Stomach smooth muscle (tissue), 2 donors: Measurements from ENCODE around the gene MYO1B.

Experiments
- H3K27ac ChIP-seq: one replicate; pipeline ENCODE4 v1.7.0; 2013; ENCODE audit warnings: mild to moderate bottlenecking, low read length, inconsistent platforms
- H3K27me3 ChIP-seq, 2 donors: one replicate each; pipeline ENCODE4 v1.7.0; 2013; ENCODE audit warnings: low read length in 2 of 2; ENCODE audit not compliant: insufficient read depth in 2 of 2, control insufficient read depth in 1 of 2
- H3K36me3 ChIP-seq, 2 donors: one replicate each; pipeline ENCODE4 v1.7.0; 2013; ENCODE audit warnings: low read length in 2 of 2; ENCODE audit not compliant: control insufficient read depth in 2 of 2, insufficient read depth in 2 of 2
- H3K4me1 ChIP-seq: one replicate; pipeline ENCODE4 v1.7.0; 2013; ENCODE audit warnings: low read length; ENCODE audit not compliant: control insufficient read depth, insufficient read depth
- H3K4me3 ChIP-seq, 2 donors: one replicate each; pipeline ENCODE4 v1.7.0; 2013; ENCODE audit warnings: low read length in 2 of 2
- H3K9ac ChIP-seq, 2 donors: one replicate each; pipeline ENCODE4 v1.7.0; 2013; ENCODE audit warnings: low read length in 2 of 2, mild to moderate bottlenecking in 1 of 2
- H3K9me3 ChIP-seq, 2 donors: one replicate each; pipeline ENCODE4 v1.7.0; 2013; ENCODE audit warnings: low read length in 2 of 2; ENCODE audit not compliant: control insufficient read depth in 2 of 2
- donor health status: healthy.
- donor health status: Pancreatic carcinoma.

The MYO1B gene

GRCh38 chr2:191382801-191383200 is 137.6 kb downstream of the MYO1B start:
- H3K4me1 ChIP-seq = no peaks in the 10 kb centered on the region
- no peak overlapping the region for H3K27ac ChIP-seq

GRCh38 chr2:191383486-191383885 is 138.3 kb downstream of the MYO1B start:
- Histone ChIP-seq H3K4me3 (no peak overlapping the region), H3K4me1 (no peaks in the 10 kb centered on the region), H3K9ac (no peak overlapping the region), H3K27me3 (no peaks in the 10 kb centered on the region), H3K9me3 (no peaks in the 10 kb centered on the region), H3K27ac (no peak overlapping the region), H3K36me3 (no peaks in the 10 kb centered on the region)

More at GRCh38 chr2:191382801-191383200, 137.6 kb downstream of the MYO1B start:
- H3K36me3 ChIP-seq = no peaks in the 10 kb centered on the region
- H3K4me3 ChIP-seq = no peak overlapping the region
- H3K9ac ChIP-seq = no peak overlapping the region
- no peaks in the 10 kb centered on the region for H3K9me3 ChIP-seq
- H3K27me3 ChIP-seq = no peaks in the 10 kb centered on the region

GRCh38 chr2:191384829-191385228 is 139.6 kb downstream of the MYO1B start:
- Histone ChIP-seq H3K9ac (no peak overlapping the region), H3K27ac (no peak overlapping the region), H3K27me3 (no peaks in the 10 kb centered on the region)

GRCh38 chr2:191385416-191386160 is 140.4 kb downstream of the MYO1B start:
- no peaks in the 10 kb centered on the region for H3K36me3 ChIP-seq
- H3K27ac ChIP-seq = no peak overlapping the region
- no peak overlapping the region for H3K4me3 ChIP-seq
- no peaks in the 10 kb centered on the region for H3K27me3 ChIP-seq
- no peaks in the 10 kb centered on the region for H3K9me3 ChIP-seq
- no peaks in the 10 kb centered on the region for H3K4me1 ChIP-seq
- no peak overlapping the region for H3K9ac ChIP-seq

More at GRCh38 chr2:191384829-191385228, 139.6 kb downstream of the MYO1B start:
- Histone ChIP-seq H3K4me3 (no peak overlapping the region), H3K4me1 (no peaks in the 10 kb centered on the region), H3K9me3 (no peaks in the 10 kb centered on the region), H3K36me3 (no peaks in the 10 kb centered on the region)

- Histone ChIP-seq H3K27me3 (no peaks in the 10 kb centered on the region), H3K4me1 (no peaks in the 10 kb centered on the region), H3K27ac (no peak overlapping the region), H3K4me3 (no peak overlapping the region), H3K36me3 (no peaks in the 10 kb centered on the region), H3K9ac (no peak overlapping the region), H3K9me3 (no peaks in the 10 kb centered on the region)
These were observed 141.8 kb downstream of the MYO1B start for GRCh38 chr2:191386938-191387536.

- Histone ChIP-seq H3K36me3 (no peaks in the 10 kb centered on the region), H3K4me3 (no peak overlapping the region), H3K9ac (no peak overlapping the region), H3K9me3 (no peaks in the 10 kb centered on the region), H3K27me3 (no peaks in the 10 kb centered on the region), H3K4me1 (no peaks in the 10 kb centered on the region), H3K27ac (no peak overlapping the region)
These were observed 144.1 kb downstream of the MYO1B start for GRCh38 chr2:191389288-191389687.

- Histone ChIP-seq H3K27ac (no peak overlapping the region), H3K9me3 (no peaks in the 10 kb centered on the region), H3K9ac (no peak overlapping the region), H3K4me1 (no peaks in the 10 kb centered on the region), H3K27me3 (no peaks in the 10 kb centered on the region), H3K36me3 (no peaks in the 10 kb centered on the region), H3K4me3 (no peak overlapping the region)
These were observed 146.0 kb downstream of the MYO1B start for GRCh38 chr2:191391171-191391570.

GRCh38 chr2:191394043-191394442 is 148.8 kb downstream of the MYO1B start:
- Histone ChIP-seq H3K9ac (no peak overlapping the region), H3K9me3 (no peaks in the 10 kb centered on the region), H3K36me3 (no peaks in the 10 kb centered on the region), H3K4me3 (no peak overlapping the region), H3K4me1 (no peaks in the 10 kb centered on the region), H3K27ac (no peak overlapping the region), H3K27me3 (no peaks in the 10 kb centered on the region)

- no peaks in the 10 kb centered on the region for H3K4me1 ChIP-seq
- no peak overlapping the region for H3K9ac ChIP-seq
- no peak overlapping the region for H3K27ac ChIP-seq
- no peaks in the 10 kb centered on the region for H3K27me3 ChIP-seq
- H3K36me3 ChIP-seq = no peaks in the 10 kb centered on the region
- no peaks in the 10 kb centered on the region for H3K9me3 ChIP-seq
- H3K4me3 ChIP-seq = no peak overlapping the region
These were observed 151.6 kb downstream of the MYO1B start for GRCh38 chr2:191396794-191397193.

GRCh38 chr2:191399601-191400000 is 154.4 kb downstream of the MYO1B start:
- no peaks in the 10 kb centered on the region for H3K27me3 ChIP-seq
- H3K27ac ChIP-seq = no peak overlapping the region
- no peaks in the 10 kb centered on the region for H3K36me3 ChIP-seq
- H3K9ac ChIP-seq = no peak overlapping the region
- H3K9me3 ChIP-seq = no peaks in the 10 kb centered on the region
- no peak overlapping the region for H3K4me3 ChIP-seq
- H3K4me1 ChIP-seq = no peaks in the 10 kb centered on the region

GRCh38 chr2:191401287-191401686 is 156.1 kb downstream of the MYO1B start:
- Histone ChIP-seq H3K9ac (no peak overlapping the region), H3K9me3 (no peaks in the 10 kb centered on the region), H3K27me3 (no peaks in the 10 kb centered on the region), H3K36me3 (no peaks in the 10 kb centered on the region), H3K27ac (no peak overlapping the region), H3K4me3 (no peak overlapping the region), H3K4me1 (no peaks in the 10 kb centered on the region)
